ENCODE results near the gene LHFPL6. TPM values are rescaled to one million over a fixed set of nuclear protein-coding genes. Genes with fewer than 3 reads are reported as not detected.

The LHFPL6 gene
- total RNA-seq, 6 experiments from 2014 or later, result 57.5 to 75.3 (median 61.4) TPM

DNA sequence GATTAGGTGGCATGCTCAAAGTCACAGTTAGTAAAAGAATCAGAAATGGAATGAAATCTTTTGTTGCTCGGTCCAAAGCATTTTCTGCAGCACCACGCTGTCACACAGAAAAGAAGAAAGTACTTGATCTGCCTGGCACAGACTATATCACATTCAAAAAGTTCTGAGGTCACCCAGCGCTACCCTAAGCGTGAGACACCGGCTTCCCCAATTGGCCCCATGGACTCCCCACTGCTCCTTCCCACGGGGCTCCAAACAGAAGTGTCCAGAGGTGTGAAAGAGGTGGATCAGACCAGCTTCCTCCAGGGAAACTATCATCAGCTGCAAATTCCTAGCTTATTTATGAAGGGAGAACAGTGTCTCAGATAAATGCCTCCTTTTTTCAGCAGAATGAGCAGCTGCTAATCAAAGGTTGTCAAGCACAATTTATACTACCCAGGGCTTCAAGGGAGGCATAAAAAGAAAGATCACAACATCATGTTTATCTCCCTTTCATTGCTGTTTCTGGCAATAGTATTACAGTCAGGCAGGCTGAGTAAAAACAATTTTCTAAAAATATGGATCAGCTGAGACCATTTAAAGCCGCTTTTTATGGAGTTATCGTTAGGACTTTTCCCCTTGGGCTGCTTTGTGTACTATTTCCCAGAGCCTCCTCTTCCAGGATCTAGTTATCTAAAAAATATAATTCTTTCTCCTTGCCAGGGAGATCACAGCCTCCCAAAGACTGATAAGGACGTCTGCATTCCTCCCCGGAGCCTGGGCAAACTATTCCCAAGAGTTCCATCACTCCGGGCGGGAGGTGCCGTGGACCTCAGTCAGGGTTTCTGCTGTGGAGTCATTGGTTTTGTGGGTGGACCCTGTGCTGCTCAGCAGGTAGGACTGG is 208.0 kb downstream of the LHFPL6 start:
- Mint-ChIP-seq H3K4me1 (ENCODE audit: low read depth) (no peaks in the 10 kb centered on the region), H3K27me3 (ENCODE audit: insufficient read depth) (no peaks in the 10 kb centered on the region; the same call in 1 of the 2 replicates), H3K27ac (no peak overlapping the region), H3K4me3 (no peak overlapping the region), H3K36me3 (ENCODE audit: low read depth) (0 out of 2 replicates have a peak, but pooled peaks cover 4% of the 10 kb centered on the region), H3K9me3 (no peaks in the 10 kb centered on the region)
- DNase-seq, result no peak
- TF ChIP-seq, protein P1, sequence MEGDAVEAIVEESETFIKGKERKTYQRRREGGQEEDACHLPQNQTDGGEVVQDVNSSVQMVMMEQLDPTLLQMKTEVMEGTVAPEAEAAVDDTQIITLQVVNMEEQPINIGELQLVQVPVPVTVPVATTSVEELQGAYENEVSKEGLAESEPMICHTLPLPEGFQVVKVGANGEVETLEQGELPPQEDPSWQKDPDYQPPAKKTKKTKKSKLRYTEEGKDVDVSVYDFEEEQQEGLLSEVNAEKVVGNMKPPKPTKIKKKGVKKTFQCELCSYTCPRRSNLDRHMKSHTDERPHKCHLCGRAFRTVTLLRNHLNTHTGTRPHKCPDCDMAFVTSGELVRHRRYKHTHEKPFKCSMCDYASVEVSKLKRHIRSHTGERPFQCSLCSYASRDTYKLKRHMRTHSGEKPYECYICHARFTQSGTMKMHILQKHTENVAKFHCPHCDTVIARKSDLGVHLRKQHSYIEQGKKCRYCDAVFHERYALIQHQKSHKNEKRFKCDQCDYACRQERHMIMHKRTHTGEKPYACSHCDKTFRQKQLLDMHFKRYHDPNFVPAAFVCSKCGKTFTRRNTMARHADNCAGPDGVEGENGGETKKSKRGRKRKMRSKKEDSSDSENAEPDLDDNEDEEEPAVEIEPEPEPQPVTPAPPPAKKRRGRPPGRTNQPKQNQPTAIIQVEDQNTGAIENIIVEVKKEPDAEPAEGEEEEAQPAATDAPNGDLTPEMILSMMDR (IDR thresholded peaks at IDR 0.05), result no peak

DNA sequence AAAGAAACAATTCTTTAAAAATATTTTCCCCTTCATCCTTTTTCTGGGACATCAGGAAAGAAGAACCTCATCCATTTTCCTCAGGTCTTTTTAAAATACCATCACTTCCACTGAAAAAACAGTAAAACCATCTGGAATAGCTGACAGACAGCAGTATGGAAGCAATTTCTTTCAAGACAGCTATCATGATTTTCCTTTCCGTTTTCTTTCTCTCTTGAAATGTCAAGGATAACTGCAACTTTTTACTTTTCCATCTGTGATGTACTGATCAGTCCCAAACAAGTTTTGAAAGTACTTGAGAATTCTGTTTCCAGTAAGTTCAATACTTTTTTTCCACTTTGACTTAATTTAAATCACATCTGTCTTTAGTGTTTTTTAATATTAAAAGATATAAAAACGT is 211.2 kb downstream of the LHFPL6 start:
- Mint-ChIP-seq H3K27ac (no peak overlapping the region), H3K9me3 (no peaks in the 10 kb centered on the region), H3K4me3 (no peak overlapping the region)

GRCh38 chr13:39389013-39389412 is 214.0 kb downstream of the LHFPL6 start:
- Mint-ChIP-seq H3K9me3 (no peaks in the 10 kb centered on the region), H3K27me3 (ENCODE audit: insufficient read depth) (no peaks in the 10 kb centered on the region; the same call in 1 of the 2 replicates), H3K4me3 (no peak overlapping the region), H3K4me1 (ENCODE audit: low read depth) (peaks cover 20% of the 10 kb centered on the region), H3K27ac (no peak overlapping the region), H3K36me3 (ENCODE audit: low read depth) (no peaks in the 10 kb centered on the region; the same call in 1 of the 2 replicates)
- TF ChIP-seq, protein P1 (IDR thresholded peaks at IDR 0.05), result no peak
- no peak for DNase-seq

More for the DNA sequence above, 211.2 kb downstream of the LHFPL6 start:
- no peaks in the 10 kb centered on the region; the same call in 1 of the 2 replicates for H3K27me3 Mint-ChIP-seq (ENCODE audit: insufficient read depth)
- DNase-seq, result no peak
- TF ChIP-seq, protein P1 (IDR thresholded peaks at IDR 0.05), result no peak
- H3K36me3 Mint-ChIP-seq (ENCODE audit: low read depth), result no peaks in the 10 kb centered on the region
- no peaks in the 10 kb centered on the region for H3K4me1 Mint-ChIP-seq (ENCODE audit: low read depth)

DNA sequence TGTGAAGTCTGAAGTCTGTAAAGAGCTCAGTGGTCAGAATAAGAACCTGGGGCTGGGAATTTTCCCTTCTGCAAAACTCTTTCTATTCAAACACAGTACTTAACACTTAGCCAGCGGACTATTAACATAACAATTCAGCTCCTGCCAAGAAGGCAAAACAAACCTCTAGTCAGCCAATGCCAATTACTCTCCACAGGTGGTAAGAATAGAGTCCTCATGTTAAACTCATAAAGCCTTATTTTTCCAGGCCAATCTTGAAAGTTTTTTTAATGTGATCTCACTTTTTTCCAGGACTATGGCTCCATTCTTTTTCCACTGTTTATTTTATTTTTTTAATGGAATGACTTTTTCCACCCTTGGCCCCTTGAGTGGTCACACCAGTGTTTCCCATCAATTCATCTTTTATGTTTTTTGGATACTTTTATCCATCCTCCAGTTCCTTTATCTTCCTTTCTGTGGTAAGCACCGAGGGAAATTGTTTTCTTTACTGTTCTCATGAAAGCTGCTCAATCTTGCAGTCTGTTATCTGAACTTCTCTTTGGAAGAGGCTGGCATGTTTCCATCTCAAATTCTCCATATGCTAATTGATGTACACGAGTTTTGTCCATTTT is 217.3 kb downstream of the LHFPL6 start:
- no peak for DNase-seq
- no peaks in the 10 kb centered on the region for H3K9me3 Mint-ChIP-seq

DNA sequence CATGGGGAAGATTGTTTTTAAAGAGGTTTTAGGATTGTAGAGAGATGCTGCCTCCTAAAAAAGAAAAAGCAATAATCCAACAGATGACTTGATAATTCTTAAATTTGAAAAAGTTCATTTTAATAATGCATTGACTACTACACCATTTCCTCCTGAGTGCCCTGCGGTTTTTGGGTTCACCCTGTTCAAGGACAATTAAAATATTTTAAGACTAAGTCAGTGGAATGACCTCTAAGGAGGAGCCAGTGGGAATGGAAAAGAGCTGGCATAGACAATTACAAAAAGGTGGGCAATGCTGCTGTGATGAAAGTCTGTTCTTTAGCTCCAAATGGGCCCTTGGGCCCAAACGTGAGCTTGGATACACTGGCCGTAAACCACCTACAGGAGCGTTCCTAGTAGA is 217.8 kb downstream of the LHFPL6 start:
- no peak overlapping the region for H3K27ac Mint-ChIP-seq
- H3K36me3 Mint-ChIP-seq (ENCODE audit: low read depth), result no peaks in the 10 kb centered on the region; the same call in 1 of the 2 replicates
- TF ChIP-seq, protein P1 (IDR thresholded peaks at IDR 0.05), result no peak
- no peaks in the 10 kb centered on the region for H3K27me3 Mint-ChIP-seq (ENCODE audit: insufficient read depth)
- no peaks in the 10 kb centered on the region for H3K9me3 Mint-ChIP-seq
- no peak overlapping the region for H3K4me3 Mint-ChIP-seq
- H3K4me1 Mint-ChIP-seq (ENCODE audit: low read depth), result peaks cover 23% of the 10 kb centered on the region
- DNase-seq, result no peak

More for the DNA sequence above, 217.3 kb downstream of the LHFPL6 start:
- no peak overlapping the region for H3K27ac Mint-ChIP-seq
- no peaks in the 10 kb centered on the region for H3K27me3 Mint-ChIP-seq (ENCODE audit: insufficient read depth)
- TF ChIP-seq, protein P1 (IDR thresholded peaks at IDR 0.05), result no peak
- no peaks in the 10 kb centered on the region; the same call in 1 of the 2 replicates for H3K36me3 Mint-ChIP-seq (ENCODE audit: low read depth)
- no peak overlapping the region for H3K4me3 Mint-ChIP-seq
- peaks cover 20% of the 10 kb centered on the region for H3K4me1 Mint-ChIP-seq (ENCODE audit: low read depth)

Data from HFFc6 (cell line).